ENCODE data around the gene COTL1.

COTL1 gene

DNA sequence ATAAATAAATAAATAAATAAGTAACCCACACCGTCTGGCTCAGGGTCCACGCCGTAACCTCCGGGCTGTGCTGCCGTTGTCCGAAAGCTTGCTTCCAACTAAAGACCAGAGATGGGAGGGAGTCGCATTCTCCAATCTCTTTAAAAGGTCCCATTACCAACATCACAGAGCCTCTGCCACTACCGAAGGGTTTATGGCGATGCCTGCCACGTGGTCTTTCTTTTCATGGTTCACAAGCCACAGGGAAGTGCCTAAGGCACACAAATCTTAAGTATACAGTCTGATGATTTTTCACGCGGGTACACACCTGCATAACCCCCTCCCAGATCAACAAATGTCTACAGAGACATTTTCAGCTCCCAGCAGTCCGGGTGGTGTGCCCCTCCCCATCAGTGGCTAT is 1.4 kb downstream of the COTL1 start:
- in situ Hi-C loops (cut with MboI; ENCODE audit: low sequenced_read_pairs), result no loop called here

DNA sequence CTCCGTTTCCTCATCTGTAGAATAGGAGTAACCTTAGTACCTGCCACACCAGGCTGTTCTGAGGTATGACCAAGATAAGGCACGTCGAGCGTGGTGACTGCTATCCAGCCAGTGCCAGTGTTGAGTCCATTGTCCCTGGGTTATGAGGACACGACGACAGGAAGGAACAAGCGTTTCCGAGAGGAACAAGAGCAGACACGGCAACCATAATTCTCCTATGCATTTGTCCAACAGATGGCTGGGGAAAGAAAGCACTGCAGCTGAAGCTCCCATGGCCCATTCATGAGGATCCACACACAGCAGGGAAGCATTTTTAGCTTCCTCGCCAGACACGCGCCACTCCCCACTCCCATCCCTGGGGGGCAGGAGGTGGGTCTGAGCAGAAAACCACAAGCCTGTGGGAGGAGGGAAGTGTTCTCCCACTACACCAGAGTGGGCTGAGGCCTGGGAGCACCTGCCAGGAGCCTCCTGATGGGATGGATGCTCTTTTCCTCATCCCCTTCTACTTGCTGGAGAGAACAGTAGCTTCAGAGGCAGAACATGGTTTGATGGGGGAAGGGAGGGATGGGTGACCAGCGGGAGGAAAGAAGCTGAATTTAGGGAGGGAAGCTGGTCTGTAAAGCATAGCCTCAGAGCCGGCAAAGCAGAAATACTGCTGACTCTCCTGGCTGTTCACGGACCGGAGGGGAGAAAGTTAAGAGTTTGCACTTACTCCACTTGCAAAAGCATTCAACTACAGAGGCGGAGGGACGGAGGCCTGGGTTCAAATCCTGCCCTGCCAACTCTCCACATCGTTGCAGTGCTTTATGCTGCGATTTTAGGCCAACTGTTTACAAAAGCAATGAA is 2.7 kb downstream of the COTL1 start:
- in situ Hi-C loops (cut with MboI; ENCODE audit: low sequenced_read_pairs), result no loop called here

DNA sequence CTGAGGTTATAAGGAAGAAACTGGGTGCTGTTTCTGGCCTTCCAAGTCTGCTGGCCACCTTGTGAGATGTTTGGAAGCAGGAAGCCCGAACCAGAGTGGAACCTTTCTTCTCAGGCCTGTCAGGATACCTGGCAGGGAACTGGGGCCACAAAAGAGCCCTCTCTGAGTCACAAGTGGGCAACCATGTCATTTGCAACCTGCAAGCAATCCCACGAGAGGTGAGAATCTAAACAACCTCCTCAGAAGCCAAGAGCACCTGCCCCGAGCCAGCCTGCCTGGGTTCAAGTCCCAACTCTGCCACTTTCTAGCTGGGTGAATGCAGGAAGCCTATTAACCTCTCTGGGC is 3.3 kb downstream of the COTL1 start:
- in situ Hi-C loops (cut with MboI; ENCODE audit: low sequenced_read_pairs), result no loop called here

DNA sequence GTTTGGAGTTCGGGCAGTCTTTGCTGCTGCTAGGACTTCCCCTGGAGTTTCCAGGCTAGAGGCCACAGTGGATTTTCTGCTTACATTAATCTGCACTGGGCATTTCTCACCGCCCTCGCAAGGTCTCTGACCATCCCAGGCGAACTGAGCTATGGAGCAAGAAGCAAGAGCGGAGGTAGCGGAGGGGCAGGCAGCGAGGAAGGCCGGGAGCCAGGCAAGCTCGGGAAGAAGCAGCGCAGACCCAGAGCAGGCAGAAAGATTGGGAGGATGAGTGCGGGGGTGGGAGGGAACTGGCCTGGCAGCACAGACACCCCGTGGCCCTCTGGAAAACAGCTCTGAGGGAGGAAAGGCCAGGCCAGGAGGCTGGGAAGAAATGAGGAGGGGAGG is 3.8 kb downstream of the COTL1 start:
- in situ Hi-C loops (cut with MboI; ENCODE audit: low sequenced_read_pairs), result no loop called here

DNA sequence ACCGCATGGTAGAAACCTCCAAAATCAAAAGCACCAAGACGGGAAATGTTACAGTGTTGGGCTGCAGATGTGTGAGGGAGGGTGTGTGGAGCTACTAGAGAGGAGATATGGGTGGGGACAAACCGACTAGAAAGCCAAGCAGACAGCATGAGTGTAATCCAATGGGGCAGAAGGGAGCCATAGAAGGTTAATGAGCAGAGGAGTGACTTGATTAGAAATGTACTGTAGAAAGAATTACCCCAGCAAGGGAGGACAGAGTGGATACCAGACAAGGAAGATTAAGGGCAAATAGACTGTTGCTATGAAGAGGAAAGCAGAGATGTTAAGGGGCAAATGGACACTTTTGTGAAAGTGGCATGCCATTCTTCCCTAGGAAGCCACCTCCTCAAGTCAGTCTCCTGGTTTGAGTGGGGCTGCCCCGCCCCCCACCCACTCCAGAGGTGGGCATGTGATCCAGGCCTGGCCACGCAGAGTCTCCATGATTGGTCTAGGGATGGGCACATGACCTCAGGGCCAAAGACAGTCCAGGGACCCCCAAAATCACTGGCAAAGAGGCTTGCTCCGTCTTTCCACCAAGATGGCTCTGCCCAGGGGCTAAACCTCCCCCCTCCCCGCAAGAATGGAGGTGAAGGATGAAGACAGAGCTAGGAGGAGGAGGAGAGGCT is 4.3 kb downstream of the COTL1 start:
- in situ Hi-C loops (cut with MboI; ENCODE audit: low sequenced_read_pairs), result no loop called here

DNA sequence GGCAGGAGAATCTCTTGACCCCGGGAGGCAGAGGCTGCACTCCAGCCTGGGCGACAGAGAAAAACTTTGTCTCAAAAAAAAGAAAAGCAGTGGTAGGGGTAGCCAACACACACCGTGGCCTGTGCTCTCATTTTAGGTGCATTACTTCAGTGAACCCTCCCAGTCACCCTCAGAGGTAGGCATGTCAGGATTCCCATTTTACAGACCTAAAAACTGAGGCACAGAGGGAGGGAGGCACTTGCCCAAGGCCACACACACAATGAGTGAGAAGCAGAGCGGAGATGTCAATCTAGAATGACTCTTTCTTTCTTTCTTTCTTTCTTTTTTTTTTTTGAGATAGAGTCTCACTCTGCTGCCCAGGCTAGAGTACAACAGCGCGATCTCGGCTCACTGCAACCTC is 5.2 kb downstream of the COTL1 start:
- in situ Hi-C loops (cut with MboI; ENCODE audit: low sequenced_read_pairs), result no loop called here

DNA sequence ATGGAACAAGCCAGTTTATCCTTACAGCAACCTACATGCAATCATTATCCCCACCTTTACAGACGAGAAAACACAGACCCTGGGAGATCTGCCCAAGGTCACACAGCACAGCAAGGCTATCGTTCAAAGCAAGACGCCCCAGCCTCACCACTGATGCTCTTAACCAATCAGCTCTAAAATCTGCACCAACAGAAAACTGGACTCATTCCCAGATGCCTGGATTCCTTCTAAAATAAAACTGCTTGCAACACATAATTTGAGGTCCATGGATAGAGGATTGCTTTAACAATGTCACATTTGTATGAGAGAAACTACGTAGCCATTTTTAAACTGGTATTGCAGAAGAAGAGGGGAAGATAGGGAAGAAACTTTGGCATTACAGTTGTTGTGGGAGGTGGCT is 6.8 kb downstream of the COTL1 start:
- in situ Hi-C loops (cut with MboI; ENCODE audit: low sequenced_read_pairs), result no loop called here

DNA sequence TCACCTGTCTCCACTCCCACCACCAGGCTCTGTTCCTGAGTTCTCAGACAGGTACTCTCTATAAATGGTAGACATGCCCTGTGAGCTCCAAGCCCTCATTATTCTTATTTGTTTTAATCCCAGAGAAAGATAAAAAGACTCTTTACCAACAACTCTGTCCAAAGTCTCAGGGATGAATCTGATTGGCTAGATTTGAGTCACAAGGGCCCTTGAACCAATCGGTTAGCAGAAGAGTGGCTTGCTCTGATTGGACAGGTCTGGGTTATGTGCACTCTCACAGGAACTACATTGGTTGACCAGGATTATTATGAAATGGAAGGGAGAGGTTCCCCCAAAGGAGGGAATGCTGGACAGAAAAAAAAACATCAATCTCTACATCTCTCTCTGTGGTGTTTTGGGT is 7.5 kb downstream of the COTL1 start:
- in situ Hi-C loops (cut with MboI; ENCODE audit: low sequenced_read_pairs), result no loop called here

DNA sequence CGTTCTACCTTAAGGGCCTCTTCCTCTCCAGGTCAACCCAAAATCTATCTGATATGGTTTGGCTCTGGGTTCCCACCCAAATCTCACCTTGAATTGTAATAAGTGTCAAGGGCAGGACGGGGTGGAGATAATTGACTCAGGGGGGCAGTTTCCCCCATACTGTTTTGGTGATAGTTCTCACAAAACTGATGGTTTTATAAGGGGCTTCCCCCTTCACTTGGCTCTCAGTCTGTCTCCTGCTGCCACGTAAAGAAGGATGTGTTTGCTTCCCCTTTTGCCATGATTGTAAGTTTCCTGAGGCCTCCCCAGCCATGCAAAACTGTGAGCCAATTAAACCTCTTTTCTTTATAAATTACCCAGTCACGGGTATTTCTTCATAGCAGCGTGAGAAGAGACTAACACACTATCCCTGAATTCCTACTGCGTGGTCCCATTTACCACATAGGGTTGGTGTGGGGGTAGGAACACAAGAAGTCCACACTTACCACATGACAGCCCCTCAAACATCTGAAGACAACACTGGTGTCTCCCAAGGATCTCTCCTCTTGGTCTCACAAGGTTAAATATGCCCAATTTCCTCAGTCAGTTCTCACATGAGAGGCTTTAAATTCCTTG is 8.2 kb downstream of the COTL1 start:
- in situ Hi-C loops (cut with MboI; ENCODE audit: low sequenced_read_pairs), result no loop called here

DNA sequence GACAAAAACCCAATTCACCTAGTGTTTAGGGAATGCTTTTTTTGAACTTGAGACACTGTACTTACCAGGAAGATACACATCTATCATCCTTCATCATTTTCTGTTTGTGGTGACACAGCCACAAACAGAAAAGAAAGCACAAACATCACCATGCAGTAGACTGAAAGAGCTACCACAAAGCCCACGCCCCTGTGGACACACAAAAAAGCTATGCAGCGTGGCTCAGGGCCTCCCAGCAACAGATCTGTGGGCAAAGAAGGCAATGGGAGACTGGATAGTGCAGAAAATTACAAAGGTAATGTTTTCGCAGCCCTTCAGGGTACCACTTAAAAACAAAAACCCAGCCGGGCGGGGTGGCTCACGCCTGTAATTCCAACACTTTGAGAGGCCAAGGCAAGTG is 9.6 kb downstream of the COTL1 start:
- in situ Hi-C loops (cut with MboI; ENCODE audit: low sequenced_read_pairs), result no loop called here

DNA sequence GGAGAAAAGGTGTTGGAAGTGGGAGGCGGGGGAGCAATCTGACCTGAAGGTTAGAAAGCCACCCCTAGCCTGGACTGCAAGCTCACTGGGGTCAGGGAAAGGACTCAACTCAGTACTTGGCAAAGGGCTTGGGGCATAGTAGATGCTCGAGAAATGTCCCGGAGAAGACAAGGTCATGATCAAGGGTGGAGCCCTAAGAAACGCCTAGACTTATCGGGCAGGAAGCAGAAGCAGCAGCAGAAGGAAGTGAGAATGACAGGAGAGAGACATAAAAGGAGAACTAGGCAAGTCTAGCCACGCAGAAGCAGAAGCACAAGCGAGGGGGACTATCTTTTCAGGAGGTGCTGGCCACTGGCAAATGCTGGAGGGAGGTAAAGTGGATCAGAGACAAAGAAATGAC is 10.2 kb downstream of the COTL1 start:
- in situ Hi-C loops (cut with MboI; ENCODE audit: low sequenced_read_pairs), result no loop called here

DNA sequence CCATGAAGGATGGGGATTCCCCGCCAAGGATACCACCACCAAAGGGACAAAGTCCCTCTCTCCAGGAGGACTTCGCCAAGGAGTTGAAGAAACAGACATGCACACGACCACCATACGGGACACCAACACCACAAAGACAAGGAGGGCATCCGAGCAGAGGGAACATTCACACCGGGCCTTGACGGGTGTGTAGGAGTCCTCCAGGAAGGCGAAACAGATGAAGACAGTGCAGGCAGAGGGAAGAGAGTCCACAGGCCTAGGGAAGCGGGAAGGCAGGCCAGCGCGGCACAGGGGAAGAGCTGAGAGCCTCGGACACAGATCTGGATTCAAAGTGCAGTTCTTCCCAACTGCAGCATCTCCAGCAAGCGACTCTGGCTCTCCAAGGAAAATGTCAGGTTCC is 10.8 kb downstream of the COTL1 start:
- in situ Hi-C loops (cut with MboI; ENCODE audit: low sequenced_read_pairs), result no loop called here

DNA sequence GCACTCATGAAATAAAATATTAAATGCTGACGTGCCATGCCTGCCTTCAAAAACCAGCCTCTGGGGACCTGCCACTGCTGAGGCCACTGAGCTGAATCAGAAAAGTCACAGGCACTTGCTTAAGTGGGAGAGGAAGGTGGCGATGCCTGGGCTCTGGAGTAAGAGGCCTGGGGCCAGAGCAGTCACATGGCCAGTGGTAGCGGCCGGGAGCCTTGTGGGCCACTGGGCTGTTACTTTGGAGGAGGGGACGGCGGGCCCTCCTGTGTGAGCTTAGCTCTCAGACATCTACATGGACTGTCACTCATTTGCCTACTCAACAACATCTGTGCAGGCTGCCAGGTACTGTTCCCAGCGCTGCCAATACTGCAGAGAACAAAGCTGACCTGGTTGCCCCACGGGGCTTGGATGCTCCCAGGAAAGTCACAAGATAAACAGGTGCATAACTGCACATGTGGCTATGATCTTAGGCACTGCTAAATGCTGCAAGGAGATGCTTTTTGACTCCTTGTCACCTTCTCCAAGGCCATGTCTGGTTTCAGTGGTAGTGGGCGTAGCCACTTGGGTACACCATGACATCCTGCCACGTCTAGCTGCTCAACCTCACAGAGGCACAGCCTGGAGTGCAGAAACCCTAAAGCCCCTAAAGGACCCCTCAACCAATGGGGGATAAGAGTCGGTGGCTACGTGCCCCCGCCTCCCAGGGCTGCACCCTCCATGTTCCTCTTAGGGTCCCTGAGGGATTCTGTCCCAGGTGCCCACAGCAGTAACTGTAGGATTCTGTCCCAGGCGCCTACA is 11.6 kb downstream of the COTL1 start:
- in situ Hi-C loops (cut with MboI; ENCODE audit: low sequenced_read_pairs), result no loop called here

DNA sequence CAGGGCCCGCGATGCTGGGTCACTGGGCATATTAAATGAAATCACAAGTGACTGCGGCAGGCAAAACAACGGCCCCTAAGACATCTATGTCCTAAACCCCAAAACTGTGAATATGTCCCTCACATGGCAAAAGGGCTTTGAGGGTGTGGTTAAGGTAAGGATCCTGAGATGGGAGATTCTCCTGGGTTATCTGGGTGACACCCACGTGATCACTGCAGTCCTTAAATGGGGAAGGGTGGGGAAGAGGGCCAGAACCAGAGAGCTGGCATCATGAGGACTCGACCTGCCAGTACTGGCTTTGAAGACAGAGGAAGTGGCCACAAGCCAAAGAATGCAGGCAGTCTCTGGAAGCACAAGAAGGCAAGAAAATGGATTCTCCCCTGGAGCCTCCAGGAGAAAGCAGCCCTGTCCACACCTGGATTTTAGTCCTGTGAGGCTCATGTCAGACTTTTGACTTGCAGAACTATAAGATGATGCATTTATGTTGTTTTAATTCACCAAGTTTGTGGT is 12.5 kb downstream of the COTL1 start:
- in situ Hi-C loops (cut with MboI; ENCODE audit: low sequenced_read_pairs), result no loop called here

DNA sequence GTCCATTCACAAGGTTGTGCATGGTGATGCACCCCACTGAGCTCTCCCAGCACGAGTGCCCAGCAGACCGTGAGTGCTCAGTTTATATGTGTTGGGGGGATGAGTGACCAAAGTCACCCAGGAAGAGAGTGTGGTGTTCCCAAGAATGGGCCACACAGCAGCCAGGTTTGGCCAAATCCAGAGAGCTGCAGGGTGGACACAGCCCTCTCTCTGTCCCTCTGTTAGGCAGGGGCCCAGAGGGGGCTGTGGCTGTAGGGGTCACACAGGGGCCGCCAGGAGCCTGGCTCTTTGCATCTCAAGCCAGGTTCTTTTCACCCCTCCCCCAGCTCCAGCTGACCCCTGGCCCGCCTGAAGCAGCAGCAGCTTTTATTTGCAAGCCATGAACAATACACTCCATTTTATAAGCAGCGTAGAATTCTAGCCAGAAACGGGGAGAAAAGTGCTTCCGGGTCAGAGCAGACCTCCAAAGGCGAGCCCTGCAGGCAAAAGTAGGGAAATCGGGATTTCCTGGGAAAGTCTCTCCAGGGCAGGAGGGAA is 13.3 kb downstream of the COTL1 start:
- in situ Hi-C loops (cut with MboI; ENCODE audit: low sequenced_read_pairs), result no loop called here

DNA sequence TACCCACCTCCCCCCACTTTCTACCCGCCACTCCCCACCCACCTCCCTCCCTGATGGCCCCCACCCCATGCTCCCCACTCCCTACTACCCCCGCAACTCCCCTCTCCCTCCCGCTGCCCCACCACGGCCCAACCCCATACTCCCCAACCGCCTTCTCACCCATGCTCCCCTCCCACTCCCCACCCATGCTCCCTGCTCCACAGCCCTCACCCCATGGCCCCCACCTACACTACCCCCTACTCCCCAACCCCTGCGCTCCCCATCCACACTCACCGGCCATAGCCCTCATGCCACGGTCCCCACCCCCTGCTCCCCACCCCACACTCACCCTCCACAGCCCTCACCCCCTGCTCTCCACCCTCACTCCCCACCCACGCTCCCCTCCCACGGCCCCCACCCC is 13.9 kb downstream of the COTL1 start:
- in situ Hi-C loops (cut with MboI; ENCODE audit: low sequenced_read_pairs), result no loop called here

DNA sequence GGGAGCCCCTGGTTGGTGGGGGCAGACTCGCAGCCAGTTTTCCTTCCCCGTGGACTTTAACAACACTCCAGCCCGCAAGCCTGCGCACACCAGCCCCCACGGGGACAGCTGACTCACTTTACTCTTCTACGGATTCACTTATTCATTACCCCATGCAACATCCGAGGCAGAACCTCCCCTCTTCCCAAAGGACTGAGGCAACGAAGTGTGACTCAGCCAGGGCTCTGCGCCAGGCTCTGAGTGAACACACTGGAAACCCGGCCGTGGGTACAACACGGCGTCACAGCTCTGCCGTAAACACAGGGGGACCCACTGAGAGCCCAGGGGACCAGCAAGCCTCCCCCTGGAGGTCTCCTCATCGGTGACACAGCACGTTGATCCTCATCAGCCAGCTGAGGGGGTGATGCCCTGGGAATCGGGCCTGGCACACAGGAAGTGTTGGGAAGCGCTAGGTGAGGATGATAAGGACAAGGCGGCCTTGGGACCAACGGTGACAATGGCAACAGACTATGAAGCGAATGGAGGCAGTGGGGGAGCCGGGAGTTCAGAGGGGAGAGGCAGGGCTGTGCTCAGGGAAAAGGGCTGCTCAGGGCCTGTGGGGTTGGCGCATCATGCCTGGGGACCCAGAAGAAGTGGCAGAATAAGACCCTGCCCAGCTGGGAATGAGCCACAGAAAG is 14.6 kb downstream of the COTL1 start:
- in situ Hi-C loops (cut with MboI; ENCODE audit: low sequenced_read_pairs), result no loop called here

DNA sequence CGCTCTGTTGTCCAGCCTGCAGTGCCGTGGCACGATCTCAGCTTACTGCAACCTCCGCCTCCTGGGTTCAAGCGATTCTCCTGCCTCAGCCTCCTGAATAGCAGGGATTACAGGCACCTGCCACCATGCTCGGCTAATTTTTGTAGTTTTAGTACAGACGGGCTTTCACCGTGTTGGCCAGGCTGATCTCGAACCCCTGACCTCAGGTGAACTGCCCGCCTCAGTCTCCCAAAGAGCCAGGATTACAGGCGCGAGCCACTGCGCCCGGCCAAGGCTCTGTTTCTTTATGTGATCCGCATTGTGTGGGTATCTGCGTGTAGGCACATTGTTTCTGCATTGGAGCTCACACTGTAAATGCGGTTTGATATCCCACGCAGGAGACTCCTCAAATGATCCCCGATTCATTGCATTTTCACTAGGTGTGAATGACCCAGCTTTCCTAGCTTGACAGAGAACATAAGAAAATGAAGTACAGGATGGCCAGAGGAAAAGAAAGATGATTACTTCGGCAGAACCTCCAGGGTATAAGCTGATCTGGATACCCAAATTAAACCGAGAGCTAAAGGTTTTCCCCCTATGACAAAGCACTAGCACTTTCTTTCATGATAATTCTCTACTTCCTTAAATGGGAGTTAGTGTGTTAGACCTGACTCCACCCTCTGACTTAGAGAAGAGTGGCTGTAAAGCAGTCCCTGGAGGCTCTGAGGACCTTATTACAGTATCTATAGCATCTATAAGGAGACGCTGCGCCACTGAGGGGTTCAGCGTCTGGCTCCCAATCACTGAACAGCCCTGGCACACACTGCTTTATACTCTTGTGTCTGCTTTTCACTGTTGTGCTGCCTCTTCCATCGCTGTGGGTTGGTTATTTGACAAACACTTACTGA is 17.3 kb downstream of the COTL1 start:
- in situ Hi-C loops (cut with MboI; ENCODE audit: low sequenced_read_pairs), result no loop called here

DNA sequence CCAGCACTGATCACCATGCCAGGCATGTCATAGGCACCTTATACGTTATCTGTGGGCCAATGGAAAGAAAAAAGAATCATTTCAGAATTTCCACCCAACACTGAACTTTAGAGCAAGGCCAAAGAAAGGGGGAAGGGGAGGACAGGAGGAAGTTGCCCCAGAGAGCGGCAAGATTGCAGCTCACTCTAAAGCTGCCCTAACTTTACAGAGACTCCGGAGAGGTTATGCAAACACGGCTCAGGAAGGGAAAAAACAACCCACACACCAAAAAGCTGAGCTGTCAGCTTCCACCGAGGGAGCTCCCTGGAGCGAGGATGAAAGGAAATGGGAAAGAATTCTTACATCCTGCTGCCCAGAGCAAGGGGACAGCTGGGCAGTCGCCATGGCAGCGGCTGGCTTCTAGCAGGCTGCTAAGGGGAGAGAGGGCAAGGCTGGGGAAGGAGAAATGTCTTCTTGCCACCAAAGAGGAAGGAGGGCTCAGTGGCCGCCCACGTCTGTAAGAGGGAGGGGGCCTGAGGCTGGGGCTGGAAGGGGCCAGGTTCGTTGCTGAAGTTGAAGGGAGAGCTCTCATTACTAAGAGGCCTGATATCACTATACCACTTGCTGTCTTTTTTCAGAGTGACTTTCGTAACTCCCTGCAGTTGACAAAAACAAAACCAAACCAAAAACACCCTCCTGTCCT is 18.2 kb downstream of the COTL1 start:
- in situ Hi-C loops (cut with MboI; ENCODE audit: low sequenced_read_pairs), result no loop called here
